GM12878 (cell line): ENCODE data around the gene FTH1. TPM values are rescaled to one million over a fixed set of nuclear protein-coding genes. Genes with fewer than 3 reads are reported as not detected.

Source experiments
- CTCF ChIP-seq, 3 experiments: IDR thresholded peaks in 2 of 3; conservative IDR thresholded peaks in 1 of 3; 2 replicates each; pipeline ENCODE4 v1.5.1; 2011; ENCODE audit warnings: low read depth in 3 of 3, low read length in 3 of 3, mild to moderate bottlenecking in 3 of 3, control low read depth in 2 of 3, moderate library complexity in 2 of 3, inconsistent platforms in 1 of 3, mixed read lengths in 1 of 3; ENCODE audit not compliant: control insufficient read depth in 2 of 3, insufficient read depth in 1 of 3; ENCODE audit errors: extremely low read depth in 1 of 3
- MTA3 ChIP-seq: IDR thresholded peaks from 2 replicates; pipeline ENCODE4 v1.6.1; 2012; ENCODE audit warnings: low read length, inconsistent platforms, borderline replicate concordance
- NR2C1 ChIP-seq: fragments of 450-650 bp; IDR thresholded peaks from 2 replicates; pipeline ENCODE4 v1.6.1; 2017; ENCODE audit warnings: antibody characterized with exemption, mild to moderate bottlenecking, moderate library complexity
- SMAD1 ChIP-seq: fragments of 450-650 bp; IDR thresholded peaks from 2 replicates; pipeline ENCODE4 v1.6.1; 2018; ENCODE audit warnings: mild to moderate bottlenecking, low read depth; ENCODE audit not compliant: partially characterized antibody
- ZBTB4 ChIP-seq: fragments of 450-650 bp; formaldehyde crosslinking; IDR thresholded peaks from 2 replicates; pipeline ENCODE4 v1.4.0; 2022; ENCODE audit warnings: mild to moderate bottlenecking, moderate library complexity
- ZNF207 ChIP-seq: fragments of 450-650 bp; IDR thresholded peaks from 2 replicates; pipeline ENCODE4 v1.6.1; 2014; ENCODE audit warnings: antibody characterized with exemption, mild to moderate bottlenecking, borderline replicate concordance
- ZNF274 ChIP-seq: IDR thresholded peaks from one replicate; pipeline ENCODE4 v1.8.0; 2011; ENCODE audit not compliant: insufficient read length, insufficient read depth
- polyA plus RNA-seq, 11 experiments: library from polyadenylated mRNA; depleted of rRNA in 4 of 11; unstranded in 6 of 11; stranded (reverse) in 5 of 11; fragments of >200 nt; fragmentation: Nextera tagmentation in 4 of 11; fragmentation: Illumina TruSeq in 1 of 11; extraction: Ambion mirVana in 4 of 11; extraction: Trizol in 1 of 11; gene quantifications; 1 replicate in 1 of 11; 2 replicates in 10 of 11; pipeline versions ENCODE4 v1.2.1 to v1.2.3, GENCODE V29; 2011 to 2016; ENCODE audit warnings: inconsistent platforms in 2 of 11, missing spikeins in 2 of 11, low read depth in 1 of 11
- total RNA-seq, 4 experiments: library from RNA; depleted of rRNA in 3 of 4; stranded (reverse); fragments of >200 nt in 3 of 4; fragmentation: Illumina TruSeq in 1 of 4; extraction: Trizol in 1 of 4; gene quantifications; 2 replicates each; pipeline versions ENCODE4 v1.2.1 to v1.2.3, GENCODE V29; 2013 to 2021
- TF ChIP-seq, protein P1 (sequence below): IDR thresholded peaks from 2 replicates; pipeline ENCODE4 v1.6.1; 2011; ENCODE audit warnings: low read depth, low read length, improper control_type of control experiment, borderline replicate concordance

FTH1 gene
- total and polyA plus RNA-seq, 10 of the 15 experiments (the other 5 are each of a cell fraction or from before 2014, with no cell fraction given) = 289 to 4,154 (median 960) TPM

GRCh38 chr11:61959678-61960077 lies 7.8 kb downstream of the FTH1 start (continued):
- TF ChIP-seq, protein P1, sequence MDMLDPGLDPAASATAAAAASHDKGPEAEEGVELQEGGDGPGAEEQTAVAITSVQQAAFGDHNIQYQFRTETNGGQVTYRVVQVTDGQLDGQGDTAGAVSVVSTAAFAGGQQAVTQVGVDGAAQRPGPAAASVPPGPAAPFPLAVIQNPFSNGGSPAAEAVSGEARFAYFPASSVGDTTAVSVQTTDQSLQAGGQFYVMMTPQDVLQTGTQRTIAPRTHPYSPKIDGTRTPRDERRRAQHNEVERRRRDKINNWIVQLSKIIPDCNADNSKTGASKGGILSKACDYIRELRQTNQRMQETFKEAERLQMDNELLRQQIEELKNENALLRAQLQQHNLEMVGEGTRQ = no peak
- no peak for TF ChIP-seq ZBTB4
- TF ChIP-seq CTCF (IDR thresholded peaks at IDR 0.05 in 2 of 3, conservative IDR thresholded peaks at IDR 0.05 in 1 of 3; ENCODE audit: control insufficient read depth in 2 of 3, extremely low read depth in 1 of 3, insufficient read depth in 1 of 3, low read depth in 3 of 3, low read length in 3 of 3) = no peak
- TF ChIP-seq SMAD1 = no peak
- TF ChIP-seq ZNF207 = no peak
- TF ChIP-seq ZNF274 = no peak
- TF ChIP-seq MTA3 = no peak
- no peak for TF ChIP-seq NR2C1
